ENCODE results near the gene PDE3B.
"Not testable (repeated sequence)": the region's sequence is repeated elsewhere in the genome, so short reads cannot be mapped to it uniquely, and the experiment has no call there.

PDE3B gene

DNA sequence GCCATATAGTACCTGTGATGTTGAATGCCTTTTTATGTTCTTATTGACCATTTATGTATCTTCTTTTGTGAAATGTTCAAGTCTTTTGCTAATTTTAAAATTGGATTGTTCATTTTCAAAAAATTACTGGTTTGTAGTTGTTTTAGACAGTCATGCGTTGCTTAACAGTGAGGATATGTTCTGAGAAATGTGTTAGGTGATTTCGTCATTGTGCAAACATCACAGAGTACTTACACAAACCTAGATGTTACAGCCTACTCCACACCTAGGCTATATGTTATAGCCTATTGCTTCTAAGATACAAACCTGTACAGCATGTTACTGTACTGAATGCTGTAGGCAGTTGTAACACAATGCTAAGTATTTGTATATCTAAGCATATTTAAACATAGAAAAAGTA, 32.5 kb downstream of the PDE3B start:
- DNase-seq (ENCODE audit: low read depth in 2 of 2), result no peak

DNA sequence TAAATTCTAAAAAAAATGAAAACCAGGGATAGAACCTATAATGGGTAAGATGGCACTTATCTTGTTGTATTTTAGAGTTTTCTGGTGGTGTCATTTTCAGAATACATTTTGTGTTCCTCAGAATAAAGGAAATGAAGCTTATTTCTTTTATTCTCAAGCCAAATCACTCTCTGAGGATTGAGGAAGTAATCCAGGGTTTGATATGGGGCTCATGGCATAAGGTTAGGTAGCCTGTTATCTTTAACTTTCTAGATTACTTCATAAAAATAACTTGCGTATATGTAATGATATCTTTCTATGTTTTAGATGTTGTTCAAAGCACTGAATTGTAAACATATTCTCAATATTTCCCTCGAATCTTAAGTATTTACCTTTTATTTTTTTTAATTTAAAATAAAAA, 33.5 kb downstream of the PDE3B start:
- DNase-seq (ENCODE audit: low read depth in 2 of 2), result no peak

DNA sequence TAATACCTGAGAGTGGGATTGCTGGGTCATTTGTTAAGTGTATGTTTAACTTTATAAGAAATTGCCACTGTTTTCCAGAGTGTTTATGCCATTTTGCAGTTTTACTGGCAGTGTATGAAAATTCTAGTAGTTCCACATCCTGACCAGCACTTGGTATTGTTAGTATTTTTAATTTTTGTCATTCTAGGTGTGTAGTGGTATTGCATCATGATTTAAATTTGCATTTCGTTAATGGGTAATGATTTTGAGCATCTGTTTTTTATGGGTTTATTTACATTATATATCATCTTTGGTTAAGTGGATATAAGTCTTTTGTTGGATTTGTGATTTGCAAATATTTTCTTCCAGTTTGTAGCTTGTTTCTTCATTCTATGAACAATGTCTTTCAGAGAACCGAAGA, 34.7 kb downstream of the PDE3B start:
- no peak for DNase-seq (ENCODE audit: low read depth in 2 of 2)

GRCh38 chr11:14679662-14680061, 36.1 kb downstream of the PDE3B start:
- no peak for DNase-seq (ENCODE audit: low read depth in 2 of 2)

- not testable (repeated sequence) for DNase-seq (ENCODE audit: low read depth in 2 of 2)
Measured at GRCh38 chr11:14684234-14684915, 40.8 kb downstream of the PDE3B start.

DNA sequence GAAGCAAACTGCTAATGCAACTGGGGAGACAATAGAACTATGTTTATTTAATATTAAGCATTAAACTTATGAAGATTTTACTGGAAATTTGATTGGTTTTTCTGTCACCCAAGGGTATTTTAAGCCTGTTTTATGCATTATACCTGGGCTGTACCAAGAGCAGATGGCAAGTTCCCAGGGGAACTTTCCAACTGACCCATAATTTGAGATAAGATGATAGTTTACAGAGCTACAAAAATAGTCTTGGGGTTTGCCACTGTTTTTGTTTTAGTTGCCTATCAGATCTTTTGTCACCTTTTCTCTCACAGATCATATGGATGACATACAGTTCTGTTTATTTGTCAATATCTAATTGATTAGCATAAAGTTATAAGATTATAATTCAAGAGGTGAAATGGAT, 43.9 kb downstream of the PDE3B start:
- DNase-seq (ENCODE audit: low read depth in 2 of 2), result no peak

GRCh38 chr11:14687943-14688627, 44.5 kb downstream of the PDE3B start:
- DNase-seq (ENCODE audit: low read depth in 2 of 2), result no peak

- not testable (repeated sequence) for DNase-seq (ENCODE audit: low read depth in 2 of 2)
Measured at GRCh38 chr11:14695656-14696055, 52.1 kb downstream of the PDE3B start.

DNA sequence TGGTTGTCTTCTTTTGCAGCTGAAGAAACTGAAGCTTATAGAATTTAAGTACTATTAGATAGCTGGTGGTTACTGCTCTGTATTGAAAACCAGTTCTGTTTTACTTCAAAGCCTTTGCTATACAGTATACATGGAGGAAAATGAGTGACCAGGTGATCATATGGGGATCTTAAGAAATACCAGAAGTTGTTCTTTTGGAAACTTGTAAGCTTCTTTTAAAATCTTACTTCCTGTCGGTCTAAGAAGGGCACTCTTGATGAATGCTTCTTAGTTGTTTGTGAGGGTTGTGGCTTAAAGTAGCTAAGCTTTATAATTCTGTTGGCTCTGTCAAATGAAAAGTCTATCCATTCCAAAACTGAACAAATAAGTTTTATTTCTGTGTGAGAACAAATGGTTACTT, 55.2 kb downstream of the PDE3B start:
- no peak for DNase-seq (ENCODE audit: low read depth in 2 of 2)

DNA sequence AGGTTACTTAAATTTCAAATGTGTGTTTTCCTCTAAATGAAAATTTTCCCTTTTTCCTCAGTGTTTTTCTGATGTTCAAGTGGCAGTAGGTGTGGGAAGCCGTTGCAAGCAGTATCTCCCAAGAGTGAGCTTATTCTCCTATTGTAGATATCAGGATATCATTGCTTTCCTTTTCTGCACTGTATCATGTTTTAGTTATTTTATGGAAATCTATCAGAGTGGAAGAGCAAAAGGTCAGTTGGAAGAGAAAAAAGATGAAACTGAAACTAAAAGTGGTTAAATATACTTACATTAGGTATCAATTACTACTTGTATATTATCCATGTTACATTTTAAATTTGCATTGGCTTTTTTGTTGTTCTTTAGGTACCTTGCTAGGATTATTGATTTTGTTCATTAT, 57.0 kb downstream of the PDE3B start:
- no peak for DNase-seq (ENCODE audit: low read depth in 2 of 2)

DNA sequence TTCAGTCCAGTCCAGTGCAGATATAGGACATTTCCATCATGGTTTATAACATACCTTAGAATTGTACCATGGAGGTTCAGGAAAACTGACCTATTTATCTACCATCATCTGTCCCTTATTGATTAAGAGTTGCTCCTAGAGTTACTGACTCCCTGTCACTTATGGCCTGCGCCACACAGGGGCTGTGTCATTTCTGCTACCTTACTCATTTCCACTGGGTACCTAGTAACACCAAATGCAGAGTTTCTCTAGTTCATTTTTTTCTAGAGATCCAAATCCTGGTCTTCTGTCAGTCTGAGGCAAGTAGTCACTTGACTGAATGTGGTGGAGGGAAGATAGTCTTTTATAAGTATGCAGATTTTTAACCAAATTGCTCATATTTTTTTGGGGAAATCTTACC, 59.2 kb downstream of the PDE3B start:
- DNase-seq (ENCODE audit: low read depth in 2 of 2), result no peak

DNA sequence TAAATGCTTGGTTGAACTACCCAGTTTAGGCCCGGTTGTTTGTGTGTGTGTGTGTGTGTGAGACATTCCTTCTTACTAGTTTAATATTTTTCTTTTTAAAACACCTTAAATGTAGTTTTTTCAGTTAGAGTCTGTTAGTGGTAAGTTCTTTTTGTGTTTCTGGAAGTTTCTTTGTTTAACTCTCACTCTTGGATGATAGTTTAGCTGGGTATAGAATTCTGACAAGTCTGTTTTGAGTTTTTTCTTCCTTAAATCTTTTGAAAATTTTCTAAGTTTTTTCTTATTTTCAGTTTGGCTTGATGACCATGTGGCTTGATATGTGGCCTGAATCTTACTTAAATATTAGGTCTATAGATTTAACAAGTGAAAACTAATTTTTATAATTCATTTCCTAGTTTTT, 60.1 kb downstream of the PDE3B start:
- no peak for DNase-seq (ENCODE audit: low read depth in 2 of 2)

GRCh38 chr11:14705067-14705466, 61.5 kb downstream of the PDE3B start:
- DNase-seq (ENCODE audit: low read depth in 2 of 2), result no peak

- no peak for DNase-seq (ENCODE audit: low read depth in 2 of 2)
Measured at GRCh38 chr11:14713496-14714244, 70.1 kb downstream of the PDE3B start.

DNA sequence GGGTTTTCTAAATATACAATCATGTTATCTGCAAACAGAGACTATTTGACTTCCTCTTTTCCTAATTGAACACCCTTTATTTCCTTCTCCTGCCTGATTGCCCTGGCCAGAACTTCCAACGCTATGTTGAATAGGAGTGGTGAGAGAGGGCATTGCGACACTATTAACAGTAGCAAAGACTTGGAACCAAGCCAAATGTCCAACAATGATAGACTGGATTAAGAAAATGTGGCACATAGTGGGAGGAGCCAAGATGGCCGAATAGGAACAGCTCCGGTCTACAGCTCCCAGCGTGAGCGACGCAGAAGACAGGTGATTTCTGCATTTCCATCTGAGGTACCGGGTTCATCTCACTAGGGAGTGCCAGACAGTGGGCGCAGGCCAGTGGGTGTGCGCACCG, 72.1 kb downstream of the PDE3B start:
- DNase-seq (ENCODE audit: low read depth in 2 of 2), result not testable (repeated sequence)

GRCh38 chr11:14722496-14722895, 78.9 kb downstream of the PDE3B start:
- no peak for DNase-seq (ENCODE audit: low read depth in 2 of 2)

GRCh38 chr11:14725150-14725549, 81.5 kb downstream of the PDE3B start:
- DNase-seq (ENCODE audit: low read depth in 2 of 2), result no peak

- DNase-seq (ENCODE audit: low read depth in 2 of 2), result no peak
Measured at GRCh38 chr11:14727215-14727614, 83.6 kb downstream of the PDE3B start.

- no peak for DNase-seq (ENCODE audit: low read depth in 2 of 2)
Measured at GRCh38 chr11:14727746-14728145, 84.1 kb downstream of the PDE3B start.

DNA sequence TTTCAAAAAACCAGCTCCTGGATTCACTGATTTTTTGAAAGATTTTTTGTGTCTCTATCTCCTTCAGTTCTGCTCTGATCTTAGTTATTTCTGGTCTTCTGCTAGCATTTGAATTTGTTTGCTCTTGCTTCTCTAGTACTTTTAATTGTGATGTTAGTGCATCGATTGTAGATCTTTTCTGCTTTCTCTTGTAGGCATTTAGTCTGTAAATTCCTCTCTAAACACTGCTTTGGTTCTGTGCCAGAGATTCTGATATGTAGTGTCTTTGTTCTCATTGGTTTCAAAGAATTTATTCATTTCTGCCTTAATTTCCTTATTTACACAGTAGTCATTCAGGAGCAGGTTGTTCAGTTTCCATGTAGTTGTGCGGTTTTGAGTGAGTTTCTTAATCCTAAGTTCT, 96.9 kb downstream of the PDE3B start:
- DNase-seq (ENCODE audit: low read depth in 2 of 2), result not testable (repeated sequence)

- DNase-seq (ENCODE audit: low read depth in 2 of 2), result no peak
Measured at GRCh38 chr11:14741195-14741594, 97.6 kb downstream of the PDE3B start.

- DNase-seq (ENCODE audit: low read depth in 2 of 2), result no peak
Measured at GRCh38 chr11:14742849-14743559, 99.4 kb downstream of the PDE3B start.
